Stimulated activated CD8-positive, alpha-beta memory T cell treated with anti-CD3 and anti-CD28 coated beads, Interleukin-2, amount 100 ng/mL, for 1 hour (primary cell): Measurements from ENCODE around the gene CMC1.

Experiments used
- DNase-seq, 2 donors: peaks; one replicate each; pipeline ENCODE4 v3.0.0-alpha.2; 2020; ENCODE audit warnings: low read depth in 2 of 2

Gene CMC1

GRCh38 chr3:28300345-28300962 is 59.0 kb downstream of the CMC1 start:
- DNase-seq, result no peak

- DNase-seq, result no peak
These were observed 60.3 kb downstream of the CMC1 start for GRCh38 chr3:28301688-28302087.

GRCh38 chr3:28308196-28308595 is 66.8 kb downstream of the CMC1 start:
- no peak for DNase-seq

GRCh38 chr3:28315711-28316110 is 74.3 kb downstream of the CMC1 start:
- no peak for DNase-seq

GRCh38 chr3:28316226-28316625 is 74.8 kb downstream of the CMC1 start:
- DNase-seq, result no peak

- no peak for DNase-seq
These were observed 76.1 kb downstream of the CMC1 start for GRCh38 chr3:28317438-28318022.

- no peak for DNase-seq
These were observed 79.6 kb downstream of the CMC1 start for GRCh38 chr3:28320981-28321380.

GRCh38 chr3:28322464-28322863 is 81.0 kb downstream of the CMC1 start:
- DNase-seq, result no peak

- no peak for DNase-seq
These were observed 85.1 kb downstream of the CMC1 start for GRCh38 chr3:28326458-28326926.

GRCh38 chr3:28328188-28329151 is 87.1 kb downstream of the CMC1 start:
- DNase-seq, result no peak

- DNase-seq, result no peak
These were observed 93.1 kb downstream of the CMC1 start for GRCh38 chr3:28334552-28334951.

GRCh38 chr3:28335246-28335645 is 93.8 kb downstream of the CMC1 start:
- no peak for DNase-seq

- no peak for DNase-seq
These were observed 95.8 kb downstream of the CMC1 start for GRCh38 chr3:28337230-28337629.

- no peak for DNase-seq
These were observed 101.7 kb downstream of the CMC1 start for GRCh38 chr3:28343144-28343543.

- DNase-seq, result no peak
These were observed 104.3 kb downstream of the CMC1 start for GRCh38 chr3:28345690-28346089.

- DNase-seq, result no peak
These were observed 106.2 kb downstream of the CMC1 start for GRCh38 chr3:28347374-28348264.

- no peak for DNase-seq
These were observed 106.8 kb downstream of the CMC1 start for GRCh38 chr3:28348265-28348628.

- peak; percentile 78 to 87 for DNase-seq
These were observed 107.4 kb downstream of the CMC1 start, which contains the start of the genes AZI2 and ZCWPW2 for GRCh38 chr3:28348629-28349468. Gene AZI2 (minus strand): TSS chr3:28348824. CDS start chr3:28340617, 8,207 bp downstream. Gene ZCWPW2 (plus strand): TSS chr3:28348721. CDS start chr3:28413069, 64,348 bp downstream.

GRCh38 chr3:28349469-28350000 is 108.1 kb downstream of the CMC1 start:
- DNase-seq, result no peak
